HG03342 (cell line): ENCODE results near the gene MRGPRD.
"Not testable (repeated sequence)": the region's sequence is repeated elsewhere in the genome, so short reads cannot be mapped to it uniquely, and the experiment has no call there.

Source experiments
- ATAC-seq: cut with Tn5 transposase; IDR thresholded peaks from one replicate; pipeline ENCODE4 v1.9.1; 2021; ENCODE audit warnings: mild to moderate bottlenecking, moderate library complexity; ENCODE audit not compliant: unreplicated experiment

MRGPRD gene

DNA sequence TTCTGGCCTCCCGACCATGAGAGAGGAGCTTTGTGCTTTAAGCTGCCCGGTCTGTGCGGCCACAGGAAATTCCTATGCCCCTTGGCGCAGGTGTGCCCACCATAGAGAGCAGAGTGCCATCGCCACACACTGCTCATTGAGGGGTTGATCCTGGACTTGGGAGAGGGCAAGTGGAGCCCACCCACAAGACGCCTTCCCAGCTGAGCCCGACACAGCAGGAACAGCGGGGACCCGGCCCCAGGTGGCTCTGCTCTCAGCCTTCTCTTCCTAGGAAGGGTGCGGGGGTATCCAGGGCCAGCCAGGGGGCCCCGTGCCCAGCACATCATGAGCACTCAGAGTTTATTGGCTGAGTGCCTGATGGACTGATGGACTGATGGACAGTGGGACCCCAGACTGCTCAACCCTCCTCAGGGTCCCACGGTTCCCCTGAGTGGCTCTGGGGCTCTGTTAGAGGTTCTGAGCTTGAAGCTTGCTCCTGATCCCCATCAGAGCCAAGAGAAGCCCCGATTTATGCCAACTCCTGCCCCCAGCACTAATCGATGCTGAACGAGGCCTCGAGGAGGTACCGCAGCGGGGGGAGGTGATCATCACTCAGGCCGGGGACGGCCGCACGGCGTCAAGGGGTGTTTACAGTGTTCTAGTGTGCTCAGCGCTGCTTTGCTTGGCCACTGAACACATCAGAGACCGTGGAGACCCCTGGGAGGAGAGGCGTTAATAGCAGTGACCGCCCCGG, 13.5 kb upstream of the MRGPRD start:
- no peak for ATAC-seq

DNA sequence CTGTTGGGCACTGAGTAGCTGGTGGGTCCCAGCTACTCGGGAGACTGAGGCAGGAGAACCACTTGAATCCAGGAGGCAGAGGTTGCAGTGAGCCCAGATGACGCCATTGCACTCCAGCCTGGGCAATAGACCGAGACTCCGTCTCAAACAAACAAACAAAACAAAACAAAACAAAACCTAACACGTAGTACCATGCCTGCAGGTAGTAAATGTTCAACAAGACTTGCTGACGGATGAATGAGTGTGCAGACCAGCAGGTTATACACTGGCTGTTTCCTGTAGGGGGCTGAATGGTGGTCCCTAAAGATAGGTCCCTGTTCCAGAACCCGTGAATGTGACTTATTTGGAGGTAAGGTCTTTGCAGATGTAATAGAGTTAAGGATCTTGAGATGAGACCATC, 12.8 kb upstream of the MRGPRD start:
- ATAC-seq = no peak

DNA sequence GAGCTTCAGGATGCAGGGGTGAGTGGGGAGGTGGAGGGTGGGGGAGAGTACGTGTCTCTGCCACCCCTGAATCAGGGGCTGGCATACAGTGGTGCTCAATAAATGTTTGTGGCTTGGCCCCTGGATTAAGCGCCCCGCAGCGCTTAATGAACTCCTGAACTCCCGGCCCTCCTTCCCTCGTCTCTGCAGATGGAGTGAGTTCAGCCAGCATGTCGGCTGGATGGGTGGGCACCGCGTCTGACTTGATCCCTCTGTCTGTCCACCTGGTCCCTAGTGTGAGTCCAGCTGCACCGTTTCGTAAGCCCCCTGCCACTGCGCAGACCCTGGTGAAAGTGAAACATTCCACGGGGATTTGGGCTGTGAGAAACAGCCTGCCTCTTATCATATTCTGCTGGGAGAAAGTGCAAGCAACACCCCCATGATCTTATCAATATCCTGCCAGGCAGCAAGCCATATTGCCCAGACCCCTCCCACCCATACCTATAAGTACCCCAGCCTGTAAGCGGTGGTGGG, 12.0 kb upstream of the MRGPRD start:
- no peak for ATAC-seq

DNA sequence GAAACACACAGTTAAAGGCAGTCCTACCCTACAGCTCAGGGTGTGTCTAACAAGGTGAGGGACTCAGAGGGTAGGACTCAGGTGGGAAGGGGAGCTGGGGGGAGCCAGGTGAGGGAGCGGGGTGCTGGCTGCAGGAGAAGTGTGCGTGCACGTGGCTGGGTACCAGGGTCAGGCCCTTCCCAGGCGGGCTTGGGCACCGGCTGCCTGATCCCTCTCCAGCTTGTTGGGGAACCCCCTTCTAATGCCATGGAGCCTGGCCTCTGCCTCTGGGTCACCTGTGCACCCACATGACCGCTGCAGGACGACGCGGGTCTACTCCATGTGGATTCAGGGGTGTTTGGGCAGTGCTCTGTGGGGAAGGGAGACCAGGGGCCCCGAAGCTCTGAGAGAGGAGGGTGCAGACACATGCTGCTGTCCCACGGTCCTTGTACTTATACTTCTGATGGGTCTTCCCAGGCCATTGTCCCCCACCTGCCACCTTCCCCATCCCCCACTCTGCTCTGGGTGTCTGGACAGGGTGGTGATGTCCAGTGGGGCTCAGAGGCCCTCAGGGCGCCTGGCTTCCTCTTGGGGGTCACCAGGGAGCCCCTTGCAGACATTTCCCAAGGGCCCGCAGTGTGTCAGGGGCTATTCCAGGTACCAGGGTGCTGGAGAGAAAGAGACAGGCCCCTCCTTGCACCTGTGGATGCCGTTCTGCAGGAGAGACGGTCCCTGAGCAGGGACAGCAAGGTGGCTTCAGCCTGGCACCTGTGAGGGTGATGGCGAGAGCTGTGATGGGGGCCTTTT, 10.4 kb upstream of the MRGPRD start:
- ATAC-seq = no peak

DNA sequence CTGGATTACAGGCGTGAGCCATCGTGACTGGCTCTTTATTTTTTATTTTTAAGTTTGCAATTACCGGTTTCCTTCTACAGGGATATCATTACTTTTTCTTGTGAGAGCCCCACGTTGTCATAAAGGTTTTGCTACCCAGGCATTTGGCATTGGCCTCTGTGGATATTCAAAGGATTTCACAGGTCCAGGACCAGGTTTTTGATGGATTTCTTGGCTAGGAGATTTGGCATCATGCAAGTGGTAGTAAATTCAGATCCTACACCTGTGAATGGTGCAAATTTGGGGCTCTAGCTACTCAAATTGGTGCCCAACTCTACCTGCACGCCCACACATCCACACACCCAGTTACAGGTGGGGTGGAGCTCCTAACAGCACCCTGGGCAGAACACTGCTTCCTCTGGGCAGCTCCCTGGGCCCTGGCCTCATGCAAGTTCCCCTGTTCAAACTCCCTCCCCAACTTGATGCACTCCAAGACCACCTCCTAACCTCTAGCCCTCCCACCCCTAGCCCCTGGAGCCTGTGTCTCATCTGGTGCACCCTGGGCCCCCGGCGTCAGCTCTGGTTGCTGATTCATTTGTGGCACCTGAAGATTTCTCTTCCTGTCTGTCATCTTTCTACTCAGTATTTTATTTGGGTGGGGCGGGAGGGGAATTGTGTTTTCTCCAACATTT, 9.3 kb upstream of the MRGPRD start:
- ATAC-seq = no peak

DNA sequence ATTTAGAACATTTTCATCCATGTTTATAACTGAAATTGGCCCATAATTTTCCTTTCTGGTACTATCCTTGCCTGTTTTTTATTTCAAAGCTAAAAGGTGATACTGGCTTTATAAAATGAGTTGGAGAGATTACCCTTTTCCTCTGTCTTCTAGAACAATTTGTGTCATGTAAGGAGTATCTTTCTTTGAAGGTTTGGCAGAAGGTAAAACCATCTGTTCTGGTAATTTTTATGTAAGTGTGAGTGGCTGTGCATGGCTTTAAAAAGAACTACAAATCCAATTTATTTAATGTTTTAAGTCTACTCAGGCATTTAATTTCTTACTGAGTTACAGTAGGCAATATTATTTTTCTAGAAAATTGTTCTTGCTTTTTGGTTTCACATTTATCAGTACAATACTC, 7.7 kb upstream of the MRGPRD start:
- ATAC-seq = no peak

DNA sequence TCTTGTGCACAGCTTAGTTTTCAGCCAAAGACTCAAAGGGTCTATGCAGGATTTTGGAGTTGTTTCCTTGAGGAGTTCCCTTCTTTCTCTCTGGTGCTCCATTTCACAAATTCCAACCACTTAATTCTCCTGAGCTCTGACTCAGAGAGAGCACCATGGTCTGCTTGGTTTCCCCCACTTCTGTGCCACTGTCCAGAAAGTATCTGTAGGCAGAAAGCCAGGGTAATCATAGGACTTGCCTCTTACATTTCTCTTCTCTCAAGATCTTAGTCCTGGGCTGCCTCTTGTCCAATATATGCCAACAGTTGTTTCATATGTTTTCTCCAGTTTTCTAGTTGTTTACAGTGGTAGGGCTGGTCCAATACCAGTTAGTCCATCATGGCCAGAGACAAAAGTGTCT, 6.4 kb upstream of the MRGPRD start:
- no peak for ATAC-seq

DNA sequence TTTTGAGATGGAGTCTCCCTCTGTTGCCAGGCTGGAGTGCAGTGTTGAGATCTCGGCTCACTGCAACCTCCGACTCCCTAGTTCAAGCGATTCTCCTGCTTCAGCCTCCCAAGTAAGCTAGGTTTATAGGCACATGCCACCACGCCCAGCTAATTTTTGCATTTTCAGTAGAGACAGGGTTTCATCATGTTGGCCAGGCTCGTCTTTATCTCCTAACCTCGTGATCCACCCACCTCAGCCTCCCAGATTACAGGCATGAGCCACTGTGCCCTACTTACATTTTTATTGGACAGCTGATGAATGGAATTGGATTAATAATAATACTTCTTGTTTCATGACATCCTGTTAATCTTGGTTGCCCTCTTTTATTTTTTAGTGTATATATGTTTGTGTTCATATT, 3.0 kb upstream of the MRGPRD start:
- no peak for ATAC-seq

DNA sequence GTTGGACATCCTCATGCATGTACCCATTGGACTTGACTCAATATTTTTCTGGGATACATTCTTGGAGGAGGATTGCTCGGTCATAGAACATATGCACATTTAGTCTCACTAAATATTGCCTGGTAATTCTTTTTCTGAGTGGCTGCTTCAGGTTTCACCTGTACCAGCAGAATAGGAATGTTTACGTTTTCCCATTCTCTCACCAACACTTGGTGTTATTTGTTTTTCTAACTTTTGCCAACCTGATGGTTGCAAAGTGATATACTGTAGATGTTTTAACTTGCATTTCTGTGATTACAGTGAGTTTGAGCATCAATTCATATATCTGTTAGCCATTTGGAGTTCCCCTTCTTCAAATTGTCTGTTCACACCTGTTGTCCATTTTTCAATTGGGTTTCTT, 1.3 kb upstream of the MRGPRD start:
- ATAC-seq = no peak

DNA sequence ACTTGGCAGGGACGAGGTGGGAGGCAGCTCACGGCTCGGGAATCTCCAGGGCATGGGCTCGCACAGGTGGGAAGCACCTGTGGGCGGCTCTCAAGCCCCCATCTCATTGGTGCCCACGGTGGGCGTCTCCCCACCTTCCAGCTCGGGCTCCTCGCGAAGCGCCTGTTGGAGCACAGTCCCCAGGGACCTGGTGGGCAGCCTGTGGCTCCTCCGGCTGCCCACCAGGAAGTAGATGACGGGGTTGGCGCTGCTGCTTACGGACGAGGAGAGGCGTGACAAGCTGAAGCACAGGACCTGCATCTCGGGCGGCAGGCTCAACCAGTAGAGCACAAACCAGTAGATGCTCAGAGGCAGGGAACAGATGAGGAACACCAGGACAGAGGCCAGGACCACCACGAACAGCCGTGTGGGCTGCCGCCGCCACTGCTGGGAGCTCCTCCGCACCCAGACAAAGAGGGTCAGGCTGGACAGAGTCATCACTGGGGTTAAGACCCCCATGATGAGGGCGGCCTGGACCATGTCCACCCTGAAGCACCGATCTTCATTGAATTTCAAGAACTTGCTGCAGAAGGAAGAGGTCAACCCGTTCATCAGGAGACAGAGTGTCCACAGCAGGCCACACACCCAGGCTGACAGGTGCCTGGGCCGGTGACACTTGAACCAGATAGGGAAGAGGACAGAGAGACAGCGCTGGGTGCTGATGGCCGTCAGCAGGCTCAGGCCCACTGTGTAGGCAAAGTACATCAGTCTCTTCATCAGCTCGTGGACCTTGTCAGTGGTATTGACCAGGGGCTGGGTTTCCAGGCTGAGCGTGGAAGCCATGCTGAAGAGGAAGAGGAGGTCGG, 633 bp downstream of the MRGPRD start:
- no peak for ATAC-seq

DNA sequence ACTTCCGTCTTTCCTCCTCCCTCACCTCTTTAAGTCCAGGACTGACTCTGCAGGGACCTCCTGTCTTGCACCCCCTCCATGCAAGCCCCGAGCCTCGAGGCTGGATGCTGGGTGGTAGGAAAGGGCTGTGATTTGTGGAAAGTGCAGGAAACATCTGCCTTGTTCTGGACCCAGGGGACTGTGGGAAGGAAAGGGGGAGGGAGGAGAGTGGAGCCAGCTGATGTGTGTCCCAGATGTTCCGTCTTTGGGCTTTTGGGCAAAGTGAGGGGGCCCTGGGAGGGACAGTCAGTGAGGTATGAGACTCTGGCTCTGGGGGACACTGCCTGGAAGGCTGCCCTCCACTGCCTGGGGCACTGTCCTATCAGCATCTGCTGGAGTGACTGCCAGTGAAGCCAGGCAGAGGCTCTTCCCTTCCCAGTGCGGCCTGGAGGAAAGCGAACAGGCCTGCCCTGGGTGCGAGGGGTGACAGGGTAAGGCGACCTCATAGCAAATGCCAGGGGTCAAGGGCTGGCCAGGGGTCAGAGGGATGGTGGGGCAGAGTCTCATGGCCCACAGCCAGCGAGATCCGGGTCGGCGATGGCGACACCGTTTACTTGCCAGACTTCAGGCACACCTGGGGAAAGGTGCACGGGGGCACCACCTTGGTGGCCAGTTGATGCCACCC, 1.7 kb downstream of the MRGPRD start:
- no peak for ATAC-seq

DNA sequence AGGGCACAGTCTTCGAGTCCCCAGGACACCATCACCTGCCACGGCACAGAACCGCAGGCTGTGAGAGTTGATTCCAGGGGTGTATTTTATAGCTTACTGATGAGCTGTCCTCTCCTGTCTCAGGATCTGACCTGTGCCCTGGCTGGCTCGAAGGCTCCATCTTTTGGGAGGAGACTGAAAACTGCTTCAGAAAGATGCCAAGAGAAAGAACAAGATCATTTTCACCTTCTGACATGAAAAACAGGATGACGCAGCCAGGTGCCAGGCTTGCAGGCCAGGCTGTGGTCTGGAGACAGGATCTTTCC, 2.2 kb downstream of the MRGPRD start:
- ATAC-seq = no peak

DNA sequence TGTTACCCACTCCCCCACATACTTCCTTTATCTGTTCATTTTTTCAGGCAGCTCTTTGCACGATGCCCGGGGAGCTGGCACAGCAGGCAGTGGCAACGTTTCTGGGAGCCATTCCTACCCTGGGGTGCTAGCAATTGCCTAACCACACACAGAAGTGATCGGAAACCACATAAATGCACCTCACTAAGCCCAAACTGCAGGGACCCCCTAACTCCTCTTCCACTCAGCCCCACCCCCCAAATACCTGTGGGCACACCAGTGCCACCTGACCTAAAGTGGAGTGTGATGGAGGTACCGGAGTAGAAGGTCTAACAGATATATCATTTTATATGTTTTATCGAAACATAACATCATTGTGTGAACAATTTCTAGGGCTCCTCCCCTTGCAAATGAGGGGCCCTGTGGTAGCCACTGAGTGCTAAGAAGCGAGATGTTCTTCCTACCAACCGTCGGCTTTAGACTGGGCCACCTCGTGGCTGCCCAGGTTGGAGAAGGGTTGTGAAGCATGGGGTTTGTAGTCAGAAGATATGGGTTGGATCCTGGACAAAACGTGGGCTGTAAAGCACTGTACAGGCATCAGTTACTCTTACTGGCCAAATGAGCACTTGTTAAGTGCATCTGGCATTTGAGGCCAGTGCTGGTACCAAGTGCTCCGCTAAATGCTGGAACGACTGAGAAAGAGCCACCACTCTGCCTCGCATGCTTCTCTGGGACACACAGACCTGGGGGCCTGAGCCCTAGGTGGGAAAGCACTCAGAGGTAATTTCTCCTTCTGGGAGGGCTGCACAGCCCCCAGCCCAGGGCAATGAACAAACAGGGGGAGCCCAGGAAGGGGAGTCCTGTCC, 2.8 kb downstream of the MRGPRD start:
- no peak for ATAC-seq

DNA sequence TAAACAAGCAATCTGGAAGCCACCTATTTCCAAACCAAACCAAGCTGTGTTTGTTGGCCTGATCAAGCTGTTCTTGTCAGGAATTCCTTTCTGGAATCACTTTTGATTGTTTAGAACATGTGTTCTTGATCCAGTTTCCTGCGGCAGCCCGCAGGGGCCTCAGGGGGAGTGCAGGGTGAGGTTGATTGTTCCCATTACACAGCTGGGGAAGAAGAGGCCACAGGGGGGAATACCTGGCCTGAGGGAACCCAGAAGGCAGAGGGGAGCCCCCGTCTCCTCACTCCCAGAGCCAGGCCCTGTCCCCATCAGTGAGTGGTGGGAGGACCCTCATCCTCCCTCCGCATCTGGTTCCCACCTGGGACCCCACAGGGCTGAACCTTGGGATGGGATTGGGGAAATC, 4.2 kb downstream of the MRGPRD start:
- no peak for ATAC-seq

DNA sequence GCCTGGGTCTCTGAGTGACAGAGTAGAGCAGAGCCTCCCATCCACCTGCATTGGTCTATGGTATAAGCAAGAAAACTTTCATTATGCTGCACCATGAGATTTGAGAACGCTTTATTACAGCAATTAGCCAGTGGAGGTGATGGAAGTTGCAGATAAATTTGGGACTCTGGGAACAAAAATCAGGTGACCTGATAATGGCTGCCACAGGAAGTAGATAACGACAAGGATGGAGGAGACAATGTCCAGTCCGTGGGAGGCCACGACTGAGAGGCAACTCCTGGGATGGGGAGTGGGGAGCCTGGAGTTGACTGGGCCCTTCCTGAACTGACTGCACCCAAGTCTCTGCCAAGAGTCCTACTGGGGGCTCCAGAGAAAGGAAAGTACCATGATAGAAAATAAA, 4.7 kb downstream of the MRGPRD start:
- ATAC-seq = no peak

DNA sequence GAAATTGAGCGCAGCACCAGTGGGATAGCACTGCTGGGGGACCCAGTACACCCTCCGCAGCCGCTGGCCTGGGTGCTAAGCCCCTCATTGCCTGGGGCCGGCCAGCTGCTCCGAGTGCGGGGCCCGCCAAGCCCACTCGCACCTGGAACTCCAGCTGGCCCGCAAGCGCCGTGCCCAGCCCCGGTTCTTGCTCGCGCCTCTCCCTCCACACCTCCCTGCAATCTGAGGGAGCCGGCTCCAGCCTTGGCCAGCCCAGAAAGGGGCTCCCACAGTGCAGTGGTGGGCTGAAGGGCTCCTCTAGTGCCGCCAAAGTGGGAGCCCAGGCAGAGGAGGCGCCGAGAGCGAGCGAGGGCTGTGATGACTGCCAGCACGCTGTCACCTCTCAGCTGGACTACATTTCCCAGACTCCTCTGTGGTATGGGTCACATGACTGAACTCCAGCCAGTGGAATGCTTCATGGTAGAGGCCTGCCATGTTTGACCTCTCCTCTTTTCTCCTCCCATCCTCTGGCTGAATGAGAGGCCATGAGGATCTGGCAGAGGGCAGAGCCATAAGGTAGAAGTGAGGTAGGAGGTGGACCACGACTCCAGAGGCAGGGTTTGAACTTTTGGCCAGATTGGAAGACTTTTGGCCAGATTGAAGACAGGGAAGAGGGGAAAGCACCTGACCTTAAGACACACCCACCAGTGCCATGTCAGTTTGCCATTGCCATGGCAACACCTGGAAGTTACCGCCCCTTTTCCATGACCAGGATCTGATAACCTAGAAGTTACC, 6.2 kb downstream of the MRGPRD start:
- no peak for ATAC-seq

DNA sequence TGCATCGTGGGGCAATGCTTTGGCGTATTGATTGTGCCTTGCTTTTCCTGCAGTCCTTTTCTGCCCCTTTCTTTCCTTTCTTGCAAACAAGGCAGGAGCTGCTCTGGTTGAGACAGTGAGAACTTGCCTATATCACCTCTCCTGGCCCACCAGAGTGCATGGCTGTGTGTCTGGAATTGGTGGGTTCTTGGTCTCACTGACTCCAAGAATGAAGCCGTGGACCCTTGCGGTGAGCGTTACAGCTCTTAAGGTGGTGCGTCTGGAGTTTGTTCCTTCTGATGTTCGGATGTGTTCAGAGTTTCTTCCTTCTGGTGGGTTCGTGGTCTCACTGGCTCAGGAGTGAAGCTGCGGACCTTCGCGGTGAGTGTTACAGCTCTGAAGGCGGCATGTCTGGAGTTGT, 7.1 kb downstream of the MRGPRD start:
- ATAC-seq = not testable (repeated sequence)

DNA sequence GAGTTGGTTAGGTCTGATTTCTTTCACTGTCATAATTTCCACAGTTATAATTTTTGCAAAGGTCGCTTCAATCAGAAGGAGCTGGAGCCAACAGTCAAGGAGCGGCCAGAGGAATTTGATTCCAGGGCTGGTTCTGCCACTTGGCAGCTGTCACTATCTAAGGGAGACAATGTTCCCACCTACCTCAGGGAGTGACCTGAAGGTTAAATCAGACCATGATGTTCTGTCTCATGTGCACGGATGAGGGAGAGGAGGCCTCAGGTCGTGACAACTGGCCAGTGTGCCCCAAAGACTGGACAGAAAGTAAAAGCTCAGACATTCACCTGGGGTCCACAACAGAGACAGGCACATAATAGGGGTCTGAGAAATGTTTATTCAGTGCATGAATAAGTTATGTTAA, 7.6 kb downstream of the MRGPRD start:
- ATAC-seq = no peak
